ENCODE measurements around the gene WIZ.
A peak's percentile ranks its signal among the peaks of the same experiment; 100 is the strongest.

WIZ gene

GRCh38 chr19:15393963-15394362 is 55.8 kb downstream of the WIZ start:
- no peak for DNase-seq (ENCODE audit: low read depth)
- no peak overlapping the region for H3K4me3 ChIP-seq (ENCODE audit: low read depth, low read length)

GRCh38 chr19:15390814-15391213 is 58.9 kb downstream of the WIZ start:
- TF ChIP-seq CTCF (IDR thresholded peaks at IDR 0.05; ENCODE audit: control insufficient read depth, extremely low read depth, insufficient read depth) = no peak
- no peak for DNase-seq (ENCODE audit: low read depth)
- H3K4me3 ChIP-seq (ENCODE audit: low read depth, low read length) = no peak overlapping the region

More at GRCh38 chr19:15393963-15394362, 55.8 kb downstream of the WIZ start:
- no peak for TF ChIP-seq CTCF (IDR thresholded peaks at IDR 0.05; ENCODE audit: control insufficient read depth, extremely low read depth, insufficient read depth)

- no peak for DNase-seq (ENCODE audit: low read depth)
- H3K4me3 ChIP-seq (ENCODE audit: low read depth, low read length) = no peak overlapping the region
- no peak for TF ChIP-seq CTCF (IDR thresholded peaks at IDR 0.05; ENCODE audit: control insufficient read depth, extremely low read depth, insufficient read depth)
These were observed 67.9 kb downstream of the WIZ start for GRCh38 chr19:15381864-15382263.

- DNase-seq (ENCODE audit: low read depth) = no peak
- no peak overlapping the region for H3K4me3 ChIP-seq (ENCODE audit: low read depth, low read length)
- no peak for TF ChIP-seq CTCF (IDR thresholded peaks at IDR 0.05; ENCODE audit: control insufficient read depth, extremely low read depth, insufficient read depth)
These were observed 68.3 kb downstream of the WIZ start for GRCh38 chr19:15381429-15381828.

- peak overlapping the region; percentile 69 for H3K4me3 ChIP-seq (ENCODE audit: low read depth, low read length)
- peak; percentile 47 for DNase-seq (ENCODE audit: low read depth)
- no peak for TF ChIP-seq CTCF (IDR thresholded peaks at IDR 0.05; ENCODE audit: control insufficient read depth, extremely low read depth, insufficient read depth)
These were observed 69.6 kb downstream of the WIZ start for GRCh38 chr19:15379999-15380647.

- TF ChIP-seq CTCF (IDR thresholded peaks at IDR 0.05; ENCODE audit: control insufficient read depth, extremely low read depth, insufficient read depth) = no peak
- peak; percentile 92 for DNase-seq (ENCODE audit: low read depth)
- H3K4me3 ChIP-seq (ENCODE audit: low read depth, low read length) = peak within 1 kb of the TSS; percentile 69
These were observed 70.4 kb downstream of the WIZ start, which contains the start of gene AKAP8 for GRCh38 chr19:15379083-15379998. Gene AKAP8, minus strand, starts transcription at chr19:15379787. Its CDS starts 56 bp downstream, at chr19:15379731.

Measured in LNCaP clone FGC (cell line).